GM23338 (cell line): ENCODE measurements around the gene SRP14.

ENCODE experiments used
- CREB1 ChIP-seq: fragments of 250-450 bp; sonication (Bioruptor Pico); IDR thresholded peaks from 2 replicates; pipeline ENCODE4 v1.5.0; 2020; ENCODE audit warnings: low read depth, mild to moderate bottlenecking, moderate library complexity
- CTCF ChIP-seq, 2 experiments: fragments of 200-600 bp in 1 of 2; sonication (generic) in 1 of 2; conservative IDR thresholded peaks; 2 replicates each; pipeline versions ENCODE4 v1.5.1 to v1.6.1; 2016 to 2017; ENCODE audit warnings: antibody characterized with exemption in 2 of 2, low read depth in 2 of 2, mild to moderate bottlenecking in 2 of 2, moderate library complexity in 1 of 2
- EZH2 ChIP-seq: fragments of 200-600 bp; sonication (generic); IDR thresholded peaks from one replicate; pipeline ENCODE4 v1.8.0; 2017; ENCODE audit warnings: antibody characterized with exemption, mild to moderate bottlenecking, low read depth; ENCODE audit not compliant: unreplicated experiment
- EZH2phosphoT487 ChIP-seq: fragments of 200-600 bp; sonication (generic); IDR thresholded peaks from one replicate; pipeline ENCODE4 v1.8.1; 2018; ENCODE audit warnings: antibody characterized with exemption; ENCODE audit not compliant: unreplicated experiment
- JUNB ChIP-seq: IDR thresholded peaks from one replicate; pipeline ENCODE4 v1.6.1; 2016; ENCODE audit warnings: antibody characterized with exemption; ENCODE audit not compliant: unreplicated experiment
- NANOG ChIP-seq: IDR thresholded peaks from 2 replicates; pipeline ENCODE4 v1.6.1; 2016; ENCODE audit warnings: antibody characterized with exemption, borderline replicate concordance
- POLR2AphosphoS5 ChIP-seq: IDR thresholded peaks from 2 replicates; pipeline ENCODE4 v1.6.1; 2016; ENCODE audit warnings: antibody characterized with exemption, low read depth
- ZNF331 ChIP-seq: fragments of 250-450 bp; sonication (Bioruptor Pico); IDR thresholded peaks from 2 replicates; pipeline ENCODE4 v1.5.0; 2020; ENCODE audit warnings: low read depth, mild to moderate bottlenecking, moderate library complexity
- TF ChIP-seq, protein P1 (sequence below): IDR thresholded peaks from one replicate; pipeline ENCODE4 v1.6.1; 2018; ENCODE audit warnings: antibody characterized with exemption; ENCODE audit not compliant: unreplicated experiment
- TF ChIP-seq, protein P2 (sequence below): IDR thresholded peaks from 2 replicates; pipeline ENCODE4 v1.6.1; 2016; ENCODE audit warnings: antibody characterized with exemption

GRCh38 chr15:40081691-40082194, 42.8 kb upstream of the SRP14 start:
- TF ChIP-seq CTCF (conservative IDR thresholded peaks at IDR 0.05; ENCODE audit: low read depth in 2 of 2) (no peak), EZH2 (no peak), POLR2AphosphoS5 (no peak), EZH2phosphoT487 (no peak), JUNB (no peak), CREB1 (CRISPR knock-in tag) (no peak), ZNF331 (CRISPR knock-in tag) (no peak), NANOG (no peak)
- TF ChIP-seq, protein P1, sequence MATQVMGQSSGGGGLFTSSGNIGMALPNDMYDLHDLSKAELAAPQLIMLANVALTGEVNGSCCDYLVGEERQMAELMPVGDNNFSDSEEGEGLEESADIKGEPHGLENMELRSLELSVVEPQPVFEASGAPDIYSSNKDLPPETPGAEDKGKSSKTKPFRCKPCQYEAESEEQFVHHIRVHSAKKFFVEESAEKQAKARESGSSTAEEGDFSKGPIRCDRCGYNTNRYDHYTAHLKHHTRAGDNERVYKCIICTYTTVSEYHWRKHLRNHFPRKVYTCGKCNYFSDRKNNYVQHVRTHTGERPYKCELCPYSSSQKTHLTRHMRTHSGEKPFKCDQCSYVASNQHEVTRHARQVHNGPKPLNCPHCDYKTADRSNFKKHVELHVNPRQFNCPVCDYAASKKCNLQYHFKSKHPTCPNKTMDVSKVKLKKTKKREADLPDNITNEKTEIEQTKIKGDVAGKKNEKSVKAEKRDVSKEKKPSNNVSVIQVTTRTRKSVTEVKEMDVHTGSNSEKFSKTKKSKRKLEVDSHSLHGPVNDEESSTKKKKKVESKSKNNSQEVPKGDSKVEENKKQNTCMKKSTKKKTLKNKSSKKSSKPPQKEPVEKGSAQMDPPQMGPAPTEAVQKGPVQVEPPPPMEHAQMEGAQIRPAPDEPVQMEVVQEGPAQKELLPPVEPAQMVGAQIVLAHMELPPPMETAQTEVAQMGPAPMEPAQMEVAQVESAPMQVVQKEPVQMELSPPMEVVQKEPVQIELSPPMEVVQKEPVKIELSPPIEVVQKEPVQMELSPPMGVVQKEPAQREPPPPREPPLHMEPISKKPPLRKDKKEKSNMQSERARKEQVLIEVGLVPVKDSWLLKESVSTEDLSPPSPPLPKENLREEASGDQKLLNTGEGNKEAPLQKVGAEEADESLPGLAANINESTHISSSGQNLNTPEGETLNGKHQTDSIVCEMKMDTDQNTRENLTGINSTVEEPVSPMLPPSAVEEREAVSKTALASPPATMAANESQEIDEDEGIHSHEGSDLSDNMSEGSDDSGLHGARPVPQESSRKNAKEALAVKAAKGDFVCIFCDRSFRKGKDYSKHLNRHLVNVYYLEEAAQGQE, result no peak
- TF ChIP-seq, protein P2, sequence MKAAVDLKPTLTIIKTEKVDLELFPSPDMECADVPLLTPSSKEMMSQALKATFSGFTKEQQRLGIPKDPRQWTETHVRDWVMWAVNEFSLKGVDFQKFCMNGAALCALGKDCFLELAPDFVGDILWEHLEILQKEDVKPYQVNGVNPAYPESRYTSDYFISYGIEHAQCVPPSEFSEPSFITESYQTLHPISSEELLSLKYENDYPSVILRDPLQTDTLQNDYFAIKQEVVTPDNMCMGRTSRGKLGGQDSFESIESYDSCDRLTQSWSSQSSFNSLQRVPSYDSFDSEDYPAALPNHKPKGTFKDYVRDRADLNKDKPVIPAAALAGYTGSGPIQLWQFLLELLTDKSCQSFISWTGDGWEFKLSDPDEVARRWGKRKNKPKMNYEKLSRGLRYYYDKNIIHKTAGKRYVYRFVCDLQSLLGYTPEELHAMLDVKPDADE, result no peak
